ENCODE data around the gene SHF. TPM values are rescaled to one million over a fixed set of nuclear protein-coding genes. Genes with fewer than 3 reads are reported as not detected.

The SHF gene
- total RNA-seq, 1 donor: 1.9 TPM

GRCh38 chr15:45180201-45180600 lies 7.6 kb downstream of the SHF start:
- DNase-seq (ENCODE audit: low read depth): no peak
- no peak for TF ChIP-seq CTCF (IDR thresholded peaks at IDR 0.05; ENCODE audit: insufficient read depth, low read length)

GRCh38 chr15:45179221-45179985 lies 8.4 kb downstream of the SHF start:
- no peak overlapping the region for H3K4me3 ChIP-seq (ENCODE audit: low read depth, low read length)
- peak; percentile 50 for TF ChIP-seq CTCF (IDR thresholded peaks at IDR 0.05; ENCODE audit: insufficient read depth, low read length)
- DNase-seq (ENCODE audit: low read depth): no peak

More at GRCh38 chr15:45180201-45180600, 7.6 kb downstream of the SHF start:
- H3K4me3 ChIP-seq (ENCODE audit: low read depth, low read length): no peak overlapping the region

- no peak overlapping the region for H3K4me3 ChIP-seq (ENCODE audit: low read depth, low read length)
- DNase-seq (ENCODE audit: low read depth): no peak
- TF ChIP-seq CTCF (IDR thresholded peaks at IDR 0.05; ENCODE audit: insufficient read depth, low read length): no peak
Measured at GRCh38 chr15:45177285-45177684, 10.5 kb downstream of the SHF start.

- DNase-seq (ENCODE audit: low read depth): no peak
- H3K4me3 ChIP-seq (ENCODE audit: low read depth, low read length): no peak overlapping the region
- TF ChIP-seq CTCF (IDR thresholded peaks at IDR 0.05; ENCODE audit: insufficient read depth, low read length): no peak
Measured at GRCh38 chr15:45174577-45174976, 13.2 kb downstream of the SHF start.

GRCh38 chr15:45174069-45174468 lies 13.7 kb downstream of the SHF start:
- DNase-seq (ENCODE audit: low read depth): no peak
- no peak for TF ChIP-seq CTCF (IDR thresholded peaks at IDR 0.05; ENCODE audit: insufficient read depth, low read length)
- H3K4me3 ChIP-seq (ENCODE audit: low read depth, low read length): no peak overlapping the region

GRCh38 chr15:45171912-45172311 lies 15.9 kb downstream of the SHF start:
- no peak for TF ChIP-seq CTCF (IDR thresholded peaks at IDR 0.05; ENCODE audit: insufficient read depth, low read length)
- no peak for DNase-seq (ENCODE audit: low read depth)

More at GRCh38 chr15:45171912-45172311, 15.9 kb downstream of the SHF start:
- no peak overlapping the region for H3K4me3 ChIP-seq (ENCODE audit: low read depth, low read length)
